SU-DHL-6 (cell line): Measurements from ENCODE around the gene RAB8A.

Experiments
- EZH2phosphoT487 ChIP-seq: fragments of 200-600 bp; sonication (generic), shearing (Covaris generic); conservative IDR thresholded peaks from 2 replicates; pipeline ENCODE4 v1.6.1; 2018; ENCODE audit warnings: mild to moderate bottlenecking, antibody characterized with exemption, low read length, moderate library complexity, mixed read lengths
- TF ChIP-seq, protein P1 (sequence below): fragments of 200-600 bp; sonication (generic); IDR thresholded peaks from one replicate; pipeline ENCODE4 v1.5.1; 2017; ENCODE audit warnings: antibody characterized with exemption, mild to moderate bottlenecking, low read length, moderate library complexity; ENCODE audit not compliant: insufficient read depth, poor library complexity, severe bottlenecking

DNA sequence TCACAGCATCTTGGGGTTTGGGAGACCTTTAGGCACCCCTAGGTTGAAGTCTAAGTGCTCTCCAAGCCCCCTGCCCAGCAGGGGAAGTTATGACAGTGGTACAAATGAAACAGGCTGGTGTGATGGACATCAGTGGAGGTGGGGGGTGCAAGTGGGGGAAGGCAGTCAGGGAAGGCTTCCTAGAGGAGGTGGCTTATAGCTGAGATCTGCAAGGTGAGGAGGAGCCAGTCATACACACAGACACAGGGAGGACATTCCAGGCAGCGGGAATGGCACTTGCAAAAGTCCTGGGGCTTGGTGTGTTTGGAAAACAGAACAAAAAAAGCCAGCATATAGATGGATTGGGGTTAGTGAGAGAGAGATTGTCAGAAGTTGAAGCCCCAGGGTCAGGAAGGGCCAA is 43.4 kb downstream of the RAB8A start:
- TF ChIP-seq, protein P1, sequence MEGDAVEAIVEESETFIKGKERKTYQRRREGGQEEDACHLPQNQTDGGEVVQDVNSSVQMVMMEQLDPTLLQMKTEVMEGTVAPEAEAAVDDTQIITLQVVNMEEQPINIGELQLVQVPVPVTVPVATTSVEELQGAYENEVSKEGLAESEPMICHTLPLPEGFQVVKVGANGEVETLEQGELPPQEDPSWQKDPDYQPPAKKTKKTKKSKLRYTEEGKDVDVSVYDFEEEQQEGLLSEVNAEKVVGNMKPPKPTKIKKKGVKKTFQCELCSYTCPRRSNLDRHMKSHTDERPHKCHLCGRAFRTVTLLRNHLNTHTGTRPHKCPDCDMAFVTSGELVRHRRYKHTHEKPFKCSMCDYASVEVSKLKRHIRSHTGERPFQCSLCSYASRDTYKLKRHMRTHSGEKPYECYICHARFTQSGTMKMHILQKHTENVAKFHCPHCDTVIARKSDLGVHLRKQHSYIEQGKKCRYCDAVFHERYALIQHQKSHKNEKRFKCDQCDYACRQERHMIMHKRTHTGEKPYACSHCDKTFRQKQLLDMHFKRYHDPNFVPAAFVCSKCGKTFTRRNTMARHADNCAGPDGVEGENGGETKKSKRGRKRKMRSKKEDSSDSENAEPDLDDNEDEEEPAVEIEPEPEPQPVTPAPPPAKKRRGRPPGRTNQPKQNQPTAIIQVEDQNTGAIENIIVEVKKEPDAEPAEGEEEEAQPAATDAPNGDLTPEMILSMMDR = no peak
- no peak for TF ChIP-seq EZH2phosphoT487
